Lower leg skin (tissue), 3 donors: Measurements from ENCODE around the gene LRP4.

Experiments
- POLR2A ChIP-seq, 2 donors: fragments of 450-650 bp; IDR thresholded peaks; one replicate each; pipeline ENCODE4 v1.6.1; 2016 to 2017; ENCODE audit warnings: antibody characterized with exemption in 2 of 2, mild to moderate bottlenecking in 1 of 2, moderate library complexity in 1 of 2
- TF ChIP-seq, protein P1 (sequence below), 3 donors: fragments of 450-650 bp; IDR thresholded peaks; one replicate each; pipeline ENCODE4 v1.5.1; 2016; ENCODE audit warnings: antibody characterized with exemption in 3 of 3, mild to moderate bottlenecking in 3 of 3, moderate library complexity in 2 of 3

DNA sequence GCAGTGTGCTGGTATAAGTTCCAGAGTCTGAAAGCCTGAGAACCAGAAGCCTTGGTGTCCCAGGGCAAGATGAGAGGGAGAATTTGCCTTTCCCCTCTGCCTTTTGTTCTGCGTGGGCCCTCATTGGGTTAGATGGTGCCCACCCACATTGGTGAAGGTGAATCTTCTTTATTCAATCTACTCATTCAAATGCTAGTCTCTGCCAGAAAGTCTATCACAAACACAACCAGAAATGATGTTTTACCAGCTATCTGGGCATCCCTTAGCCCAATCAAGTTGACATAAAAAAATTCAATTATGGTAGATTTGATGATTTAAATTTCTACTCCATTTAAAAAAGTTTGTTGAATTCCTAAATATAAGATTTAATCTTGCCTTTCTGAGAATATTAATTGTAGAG, 40.4 kb upstream of the LRP4 start:
- TF ChIP-seq, protein P1, sequence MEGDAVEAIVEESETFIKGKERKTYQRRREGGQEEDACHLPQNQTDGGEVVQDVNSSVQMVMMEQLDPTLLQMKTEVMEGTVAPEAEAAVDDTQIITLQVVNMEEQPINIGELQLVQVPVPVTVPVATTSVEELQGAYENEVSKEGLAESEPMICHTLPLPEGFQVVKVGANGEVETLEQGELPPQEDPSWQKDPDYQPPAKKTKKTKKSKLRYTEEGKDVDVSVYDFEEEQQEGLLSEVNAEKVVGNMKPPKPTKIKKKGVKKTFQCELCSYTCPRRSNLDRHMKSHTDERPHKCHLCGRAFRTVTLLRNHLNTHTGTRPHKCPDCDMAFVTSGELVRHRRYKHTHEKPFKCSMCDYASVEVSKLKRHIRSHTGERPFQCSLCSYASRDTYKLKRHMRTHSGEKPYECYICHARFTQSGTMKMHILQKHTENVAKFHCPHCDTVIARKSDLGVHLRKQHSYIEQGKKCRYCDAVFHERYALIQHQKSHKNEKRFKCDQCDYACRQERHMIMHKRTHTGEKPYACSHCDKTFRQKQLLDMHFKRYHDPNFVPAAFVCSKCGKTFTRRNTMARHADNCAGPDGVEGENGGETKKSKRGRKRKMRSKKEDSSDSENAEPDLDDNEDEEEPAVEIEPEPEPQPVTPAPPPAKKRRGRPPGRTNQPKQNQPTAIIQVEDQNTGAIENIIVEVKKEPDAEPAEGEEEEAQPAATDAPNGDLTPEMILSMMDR (IDR thresholded peaks at IDR 0.05): no peak
- no peak for TF ChIP-seq POLR2A (IDR thresholded peaks at IDR 0.05)
